NCI-H510A treated with DMSO at 0.1 percent for 48 hours (cell line): ENCODE measurements around the gene HIF3A.

Experiments used
- DNase-seq: peaks from one replicate; lab custom pipeline; 2025; lab: John Stamatoyannopoulos, UW

HIF3A gene

GRCh38 chr19:46330319-46330918, 33.6 kb downstream of the HIF3A start:
- DNase-seq = no peak

DNA sequence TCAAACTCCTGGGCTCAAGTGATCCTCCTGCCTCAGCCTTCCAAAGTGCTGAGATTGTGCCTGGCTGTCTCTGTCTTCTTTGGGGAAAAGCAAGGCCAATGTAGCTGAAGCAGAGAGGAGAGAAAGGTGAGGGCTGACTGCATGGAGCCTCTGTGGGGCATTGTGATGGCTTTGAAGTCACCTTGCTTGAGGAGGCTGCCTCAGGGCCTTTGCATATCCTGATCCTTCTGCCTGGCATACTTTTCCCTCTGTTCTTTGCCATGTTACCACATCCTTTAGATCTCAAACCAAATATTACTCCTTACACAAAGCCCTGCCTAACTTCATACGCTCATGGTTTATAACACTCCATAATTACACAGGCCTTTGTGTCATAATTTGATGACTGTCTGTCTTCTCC, 40.6 kb downstream of the HIF3A start:
- DNase-seq = no peak

- no peak for DNase-seq
Observed at GRCh38 chr19:46339446-46339845, 42.6 kb downstream of the HIF3A start.

DNA sequence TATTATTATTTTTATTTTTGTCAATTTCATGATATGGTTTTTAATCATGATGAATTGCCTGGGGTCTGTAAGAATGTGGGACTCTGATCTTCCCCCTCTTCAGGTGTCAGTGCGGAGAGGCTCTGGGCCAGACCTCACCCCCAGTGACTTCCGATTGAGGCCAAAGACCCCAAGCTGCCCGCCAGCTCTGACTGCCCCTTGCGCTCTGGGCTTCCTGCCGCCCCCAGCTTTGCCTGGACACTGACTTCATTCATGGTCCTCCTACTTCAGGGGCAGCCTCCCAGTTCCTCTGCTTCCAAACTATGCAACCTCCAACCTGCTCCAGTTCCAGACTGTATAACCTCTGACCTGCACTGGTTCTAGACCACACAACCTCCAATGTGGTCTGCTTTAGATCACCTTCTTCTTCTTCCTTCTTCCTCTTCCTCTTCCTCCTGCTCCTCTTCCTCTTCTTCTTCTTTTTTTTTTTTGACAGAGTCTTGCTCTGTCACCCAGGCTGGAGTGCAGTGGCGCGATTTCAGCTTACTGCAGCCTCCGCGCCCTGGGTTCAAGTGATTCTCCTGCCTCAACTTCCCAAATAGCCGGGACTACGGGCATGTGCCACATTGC, 43.3 kb downstream of the HIF3A start:
- no peak for DNase-seq

- no peak for DNase-seq
Observed at GRCh38 chr19:46341937-46342336, 45.1 kb downstream of the HIF3A start.

- no peak for DNase-seq
Observed at GRCh38 chr19:46344363-46344762, 47.5 kb downstream of the HIF3A start.

GRCh38 chr19:46345157-46345556, 48.3 kb downstream of the HIF3A start:
- no peak for DNase-seq

DNA sequence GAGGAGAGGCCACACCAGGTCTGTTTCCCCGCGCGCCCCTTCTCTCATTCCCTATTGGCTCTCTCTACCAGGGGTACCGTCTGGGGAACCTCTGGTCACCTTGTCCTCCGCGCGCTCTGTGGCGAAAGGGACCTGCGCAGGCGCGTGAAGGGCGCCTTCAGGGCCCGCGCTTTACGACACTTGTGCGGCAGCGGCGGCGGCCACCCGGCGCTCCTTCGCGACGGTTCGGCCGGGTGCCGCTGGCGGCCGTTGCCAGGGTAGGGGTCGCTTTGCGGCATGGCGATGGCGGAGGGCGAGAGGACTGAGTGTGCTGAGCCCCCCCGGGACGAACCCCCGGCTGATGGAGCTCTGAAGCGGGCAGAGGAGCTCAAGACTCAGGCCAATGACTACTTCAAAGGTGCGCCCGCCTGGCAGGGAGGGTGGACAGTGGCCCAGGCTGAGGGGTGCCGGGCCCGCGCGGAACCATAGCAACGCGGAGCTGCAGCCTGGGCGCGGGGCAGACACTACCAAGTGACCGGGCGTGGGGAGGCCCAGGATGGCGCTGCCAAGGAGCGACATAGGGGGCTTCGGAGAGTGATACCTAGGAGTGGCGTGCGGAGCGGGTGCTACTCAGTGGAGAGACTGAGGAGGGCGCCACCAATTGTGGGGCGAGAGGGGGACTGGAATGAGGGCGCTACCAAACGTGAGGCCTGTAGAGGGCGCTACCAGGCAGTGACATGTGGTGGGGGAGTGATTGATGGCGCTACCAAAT, 50.2 kb downstream of the HIF3A start, which contains the start of gene PPP5C:
Gene PPP5C, plus strand, starts transcription at position 267 of the 751 bp plus-strand sequence. Its CDS starts 10 bp downstream, at position 277.
- peak; percentile 95 for DNase-seq

DNA sequence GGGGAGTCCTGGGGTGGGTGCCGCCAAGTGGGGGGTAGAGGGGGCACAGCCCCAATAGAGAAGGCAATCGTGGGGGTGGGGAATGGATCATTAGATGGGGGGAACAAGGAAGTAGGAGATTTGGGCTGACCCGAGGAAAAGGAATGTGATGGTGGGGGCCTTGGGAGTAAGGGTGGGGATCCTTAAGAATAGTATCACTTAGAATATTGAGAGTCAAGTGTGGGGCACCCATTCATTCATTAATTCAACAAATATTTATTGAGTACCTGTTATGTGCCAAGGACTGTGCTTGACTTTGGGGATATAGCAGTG, 50.7 kb downstream of the HIF3A start:
- no peak for DNase-seq

DNA sequence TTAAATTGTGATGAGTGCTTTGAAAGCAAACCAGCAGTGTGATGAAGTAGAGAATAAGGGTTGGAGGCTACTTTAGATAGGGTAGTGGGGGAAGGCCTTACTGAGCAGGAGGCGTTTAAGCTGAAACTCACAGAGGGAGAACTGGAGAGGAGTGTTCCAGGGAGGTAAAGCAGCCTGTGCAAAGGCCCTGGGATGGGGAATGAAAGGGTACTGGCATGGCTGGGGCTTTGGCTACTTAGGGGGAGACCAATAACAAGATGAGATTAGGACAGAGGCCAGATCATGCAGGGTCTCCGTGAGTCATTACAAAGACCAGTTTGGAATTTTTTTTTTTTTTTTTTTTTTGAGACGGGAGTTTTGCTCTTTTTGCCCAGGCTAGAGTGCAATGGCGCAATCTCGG, 51.1 kb downstream of the HIF3A start:
- DNase-seq = no peak

DNA sequence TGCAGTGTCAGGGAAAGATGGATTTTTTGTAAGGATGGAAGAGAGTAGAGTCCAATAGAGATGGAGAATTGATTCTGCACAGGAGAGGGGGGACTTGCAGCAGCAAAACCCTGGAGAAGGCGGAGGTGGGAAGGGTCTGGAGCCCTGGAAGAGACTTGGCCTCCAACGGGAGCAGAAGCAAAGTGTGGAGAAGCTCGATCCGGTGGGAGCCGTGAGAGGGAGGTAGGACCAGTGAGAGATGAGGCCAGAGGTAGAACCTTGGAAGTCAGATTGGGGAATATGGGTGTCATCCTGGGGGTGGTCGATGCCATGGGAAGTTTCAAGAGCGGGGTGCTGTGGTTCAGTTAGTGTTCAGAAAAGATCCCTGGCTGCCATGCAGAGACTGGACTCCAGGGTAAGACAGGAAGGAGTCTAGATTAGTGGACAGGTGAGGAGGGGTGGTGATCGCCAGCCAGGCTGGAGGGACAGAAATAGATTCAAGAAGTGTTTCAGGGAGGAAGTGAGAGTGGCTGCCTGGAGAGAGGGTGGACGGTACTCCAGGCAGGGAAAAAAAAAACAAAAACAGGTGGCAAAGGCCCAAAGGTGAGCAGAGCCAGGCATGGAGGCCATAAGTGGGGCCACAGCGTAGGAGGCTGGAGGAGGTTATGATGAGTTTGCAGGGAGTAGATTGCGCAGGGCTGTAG, 52.6 kb downstream of the HIF3A start:
- peak; percentile 40 for DNase-seq

DNA sequence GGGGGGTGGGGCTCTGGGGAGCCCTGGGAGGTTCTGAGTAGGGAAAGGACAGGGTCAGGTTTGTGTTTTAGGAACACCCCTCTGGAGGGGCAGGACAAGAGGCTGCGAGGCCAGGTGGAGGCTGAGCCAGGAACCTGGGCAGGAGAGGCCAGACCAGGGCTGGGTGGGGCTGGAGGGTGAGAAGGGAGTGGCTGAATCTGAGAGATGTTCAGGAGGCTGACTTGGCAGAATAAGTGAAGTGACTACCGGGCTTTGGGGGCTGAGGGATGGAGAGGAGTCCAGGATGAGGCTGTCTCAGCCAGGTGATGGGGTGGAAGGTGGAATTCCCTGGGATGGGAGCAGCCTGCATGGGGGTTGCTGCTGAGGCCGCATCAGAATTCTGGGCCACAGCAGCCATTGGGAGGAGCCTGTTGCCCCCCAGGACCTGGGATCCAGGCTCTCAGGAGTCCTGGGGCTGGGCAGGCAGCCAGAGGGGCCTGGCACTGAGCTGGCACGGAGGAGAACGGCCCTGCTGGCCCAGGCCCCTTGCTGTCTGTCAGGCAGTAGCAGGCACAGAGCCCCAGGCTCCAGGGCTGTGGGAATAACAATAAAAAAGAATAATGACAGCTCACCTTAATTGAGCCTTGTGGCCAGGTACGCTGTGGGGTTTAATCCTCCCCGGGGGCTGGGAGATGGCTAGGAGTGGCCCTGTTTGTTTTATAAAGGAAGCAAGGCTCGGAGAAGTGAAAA, 53.4 kb downstream of the HIF3A start:
- DNase-seq = no peak

DNA sequence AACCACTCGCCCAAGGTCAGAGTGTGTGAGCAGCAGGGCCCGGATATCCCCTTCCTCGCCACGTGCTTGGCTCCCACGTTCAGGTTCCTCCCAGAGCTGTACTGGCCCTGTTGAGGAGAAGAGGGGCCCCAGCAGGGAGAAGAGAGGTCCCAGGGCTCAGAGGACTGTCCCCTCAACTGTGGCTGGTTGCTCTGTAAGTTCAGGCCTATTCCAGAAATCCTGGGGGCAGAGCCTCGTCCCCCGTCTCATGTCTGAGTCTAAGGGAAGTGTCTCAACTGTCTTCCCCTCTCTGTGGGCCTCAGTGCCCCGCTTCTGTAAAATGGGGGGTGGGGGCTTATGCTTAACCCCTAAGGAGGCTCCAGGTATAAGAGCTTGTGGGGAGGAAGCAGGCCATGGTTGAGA, 53.9 kb downstream of the HIF3A start:
- DNase-seq = no peak

DNA sequence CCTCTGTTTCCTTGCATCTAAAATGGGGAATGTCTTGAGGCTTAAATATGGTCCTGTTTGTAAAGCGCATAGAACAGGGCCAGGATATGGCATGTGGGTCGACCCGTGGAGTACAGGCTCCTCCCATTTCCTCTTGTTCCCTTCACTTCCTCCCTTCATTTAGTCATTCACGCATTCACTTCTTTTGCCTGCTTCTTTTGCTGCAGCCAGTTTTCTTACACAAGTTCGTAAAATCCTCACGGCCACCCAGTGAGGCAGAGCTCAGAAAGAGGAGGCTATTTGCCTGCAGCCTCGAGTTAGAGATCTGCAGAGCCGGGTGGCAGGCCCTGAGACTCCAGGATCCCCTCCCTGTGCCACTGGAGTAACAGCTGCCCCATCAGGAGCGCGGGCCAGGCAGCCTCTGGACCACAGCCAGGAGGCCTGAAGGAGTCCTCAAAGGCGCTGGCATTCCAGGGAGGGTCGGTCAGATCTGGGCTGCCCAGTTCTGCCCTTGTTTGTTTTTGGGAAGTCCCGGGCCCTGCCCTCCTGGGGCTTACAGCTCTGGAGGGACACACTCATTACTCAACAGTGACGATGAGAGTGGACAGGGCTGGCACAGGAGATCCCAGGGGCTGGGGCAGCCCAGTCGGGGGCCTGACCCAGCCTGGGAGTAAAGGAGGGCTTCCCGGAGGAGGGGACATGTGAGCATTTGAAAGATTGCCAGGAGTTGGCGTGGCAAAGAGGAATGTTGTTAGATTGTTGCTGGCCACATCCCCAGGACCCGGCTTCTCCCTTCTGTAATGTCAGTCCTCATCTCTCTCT, 54.6 kb downstream of the HIF3A start:
- no peak for DNase-seq

GRCh38 chr19:46353730-46354528, 57.1 kb downstream of the HIF3A start:
- no peak for DNase-seq

DNA sequence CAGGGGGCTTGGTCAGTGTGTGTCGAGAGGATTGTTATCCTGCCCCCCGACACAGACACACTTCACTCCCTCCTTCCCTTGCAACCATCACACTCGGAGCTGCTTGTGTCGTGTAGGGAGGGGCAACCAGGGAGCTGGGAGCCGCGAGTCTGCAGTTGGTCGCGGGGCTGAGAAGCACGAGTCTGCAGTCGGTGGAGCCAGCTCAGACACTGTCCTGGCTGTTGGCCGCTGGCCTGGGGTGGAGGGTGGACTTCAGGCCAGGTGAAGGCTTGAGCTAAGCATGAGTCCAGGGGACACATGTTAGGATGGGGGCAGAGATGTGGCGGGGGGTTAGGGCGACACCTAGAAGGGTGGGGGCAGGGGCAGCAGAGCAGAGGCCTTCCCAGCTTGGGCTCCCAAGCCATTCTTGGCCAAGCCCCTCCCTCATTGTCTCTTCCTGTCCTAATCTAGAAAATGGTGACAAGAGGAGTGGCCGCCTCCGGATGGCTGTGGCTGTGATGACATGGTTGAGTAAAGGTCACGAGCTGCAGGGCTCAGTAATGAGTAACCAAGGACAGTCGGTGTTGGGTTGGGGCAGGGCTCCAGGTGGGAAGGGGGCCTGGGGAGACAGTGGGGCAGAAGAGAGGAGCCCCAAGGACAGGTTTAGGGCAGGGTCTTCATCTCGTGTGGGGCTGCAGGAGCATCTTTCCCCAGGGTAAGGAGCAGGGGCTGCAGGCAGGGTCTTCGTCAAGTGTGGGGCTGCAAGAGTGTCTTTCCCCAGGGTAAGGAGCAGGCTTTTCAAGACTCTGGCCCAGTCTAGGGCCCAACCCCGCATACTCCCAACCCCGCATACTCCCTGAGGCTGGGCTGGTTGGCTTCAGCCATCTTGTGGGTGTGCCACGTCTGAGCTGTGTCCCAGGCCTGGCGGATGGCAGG, 58.6 kb downstream of the HIF3A start:
- no peak for DNase-seq

DNA sequence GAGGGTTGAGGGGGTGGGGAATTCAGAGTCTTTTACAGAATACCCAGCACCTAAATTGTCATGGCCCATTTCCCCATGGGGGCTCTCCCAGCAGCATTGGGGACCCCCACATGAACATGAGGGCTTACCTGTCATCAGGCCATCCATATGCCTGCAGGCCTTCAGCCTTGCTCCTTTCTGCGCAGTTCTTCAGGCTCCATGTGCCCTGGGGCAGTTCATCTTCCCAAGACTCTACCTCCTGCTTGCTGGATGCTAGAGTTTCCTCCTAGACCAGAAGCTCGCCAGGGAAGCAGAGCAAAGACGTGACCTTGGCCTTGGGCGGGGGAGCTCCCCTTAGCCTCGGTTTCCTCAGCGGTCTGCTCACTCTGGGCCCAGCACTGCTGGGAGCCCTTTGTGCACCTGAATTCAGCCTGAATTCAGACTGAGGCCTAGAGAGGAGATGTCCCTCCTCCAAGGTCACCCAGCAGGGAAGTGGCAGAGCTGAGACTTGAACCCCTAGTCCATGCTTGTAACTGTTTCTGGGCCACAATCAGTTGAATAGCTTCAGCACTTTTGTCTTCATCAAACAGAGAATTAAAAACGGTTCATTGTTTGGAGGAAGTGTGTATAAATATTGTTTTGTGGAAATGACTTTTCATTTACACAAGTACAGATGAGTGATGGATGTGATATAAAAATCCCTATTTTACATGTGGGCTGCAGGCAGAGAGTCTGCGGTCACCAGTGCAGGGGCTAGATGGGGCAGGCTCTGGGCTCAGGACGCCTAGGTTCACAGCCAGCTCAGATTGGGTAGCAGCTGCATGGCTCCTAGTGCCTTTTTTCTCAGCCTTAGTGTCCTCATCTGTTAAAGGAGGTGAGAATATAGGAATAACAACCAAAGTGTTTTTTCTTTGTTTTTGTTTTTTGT, 59.6 kb downstream of the HIF3A start:
- DNase-seq = no peak

- no peak for DNase-seq
Observed at GRCh38 chr19:46357846-46358583, 61.2 kb downstream of the HIF3A start.
